NCI-H69 (cell line): Measurements from ENCODE around the gene EPB41L3.
"Not testable (repeated sequence)": the region's sequence is repeated elsewhere in the genome, so short reads cannot be mapped to it uniquely, and the experiment has no call there.

ENCODE experiments used
- DNase-seq: peaks from one replicate; lab custom pipeline; 2025; lab: John Stamatoyannopoulos, UW

EPB41L3 gene

DNA sequence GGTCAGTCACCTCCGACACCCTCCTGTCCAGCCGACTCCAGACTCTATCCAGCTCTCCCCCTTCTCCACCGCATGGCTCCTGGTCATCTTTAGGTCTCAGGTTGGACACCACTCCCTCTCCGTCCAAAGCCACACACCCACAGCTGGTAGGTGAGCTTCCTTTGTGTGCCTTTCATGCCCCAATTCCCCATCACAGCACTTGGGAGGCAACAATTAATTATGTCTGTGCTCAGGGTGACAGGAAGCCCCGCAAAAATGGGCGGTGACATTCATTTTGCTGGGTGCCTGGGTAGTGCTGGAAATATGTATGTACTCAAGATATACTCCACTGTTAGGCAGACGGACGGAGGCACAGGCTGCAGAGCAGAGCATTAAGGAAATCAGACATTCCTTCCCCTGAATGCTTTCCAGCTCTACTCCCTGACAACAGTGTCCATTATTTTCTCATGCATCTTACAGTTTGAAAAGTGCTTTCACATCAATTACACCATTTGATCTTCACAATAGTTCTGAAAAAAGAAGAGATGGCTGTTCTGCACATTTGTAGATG lies 13.1 kb downstream of the EPB41L3 start:
- DNase-seq = peak; percentile 90

DNA sequence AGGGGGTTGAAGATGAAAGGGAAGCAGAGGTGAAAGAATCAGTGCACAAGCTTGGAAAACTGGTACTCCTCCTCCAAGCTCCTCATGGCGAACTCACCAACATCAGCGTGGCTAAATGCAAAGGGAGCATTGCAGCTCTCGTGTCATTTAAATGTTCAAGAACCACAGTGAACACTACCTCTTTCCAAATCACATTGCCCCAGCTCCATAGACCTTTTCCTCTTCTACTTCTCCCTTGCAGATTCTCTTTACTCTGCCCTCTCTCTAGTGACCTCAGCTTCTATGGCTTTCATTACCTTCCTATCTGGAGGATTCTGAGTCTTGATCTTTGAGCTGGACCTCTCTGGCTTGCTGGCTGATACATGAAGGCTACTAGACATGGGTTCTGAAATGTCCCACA lies 14.3 kb downstream of the EPB41L3 start:
- DNase-seq = peak; percentile 44

DNA sequence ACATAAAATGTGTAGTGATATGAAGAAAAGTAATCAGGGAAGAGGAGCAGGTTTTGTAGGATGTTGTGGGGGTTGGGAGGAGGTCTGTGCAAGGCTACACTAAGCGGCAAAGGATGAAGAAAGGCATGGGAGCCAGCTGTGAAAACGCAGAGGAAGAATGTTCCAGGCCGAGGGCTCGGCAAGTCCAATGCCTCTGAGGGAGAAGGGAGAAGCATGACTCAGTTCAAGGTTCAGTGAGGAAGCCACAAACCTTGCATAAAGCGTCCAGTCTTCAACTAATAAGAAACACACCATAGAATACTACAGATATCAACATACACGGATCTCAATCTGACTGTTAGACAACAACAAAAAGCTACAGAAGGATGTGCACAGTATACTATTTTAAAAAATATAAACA lies 16.2 kb downstream of the EPB41L3 start:
- peak; percentile 47 for DNase-seq

DNA sequence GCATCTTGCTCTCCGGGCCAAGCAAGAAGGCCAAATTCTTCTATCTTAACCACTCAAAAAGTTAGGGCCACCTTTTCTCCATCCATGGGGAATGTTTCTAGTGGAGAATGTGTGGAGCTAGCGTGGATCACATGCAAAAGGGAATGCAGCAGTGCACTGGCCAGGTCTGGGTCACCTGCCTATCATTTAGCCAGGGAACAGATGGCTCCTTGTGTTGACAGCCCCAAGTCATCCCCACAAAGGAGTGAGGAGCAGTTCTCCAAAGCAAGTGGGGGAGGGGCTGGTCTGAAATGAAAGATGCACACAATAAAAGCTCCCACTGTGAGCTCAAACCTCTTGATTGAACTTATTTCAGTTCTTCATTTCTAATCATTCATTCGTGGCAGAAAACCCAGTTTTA lies 19.1 kb downstream of the EPB41L3 start:
- peak; percentile 90 for DNase-seq

DNA sequence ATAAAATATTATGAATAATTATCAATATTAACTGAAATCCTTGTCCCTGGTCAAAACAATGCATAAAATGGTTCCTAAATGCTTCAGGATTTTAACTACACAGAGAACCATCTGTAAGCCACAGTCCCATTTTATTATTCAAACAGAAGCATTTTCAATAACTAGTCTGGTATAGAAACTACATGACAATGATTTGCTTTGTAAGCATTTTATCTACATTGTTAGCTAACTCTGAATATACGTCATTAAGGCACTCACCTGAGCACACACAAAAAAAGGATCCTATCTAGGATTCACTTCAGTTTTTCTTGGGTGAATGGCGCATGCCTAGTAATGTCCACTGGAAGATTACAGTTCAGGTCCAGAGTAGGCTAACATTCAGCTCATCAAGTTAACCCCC lies 22.8 kb downstream of the EPB41L3 start:
- peak; percentile 62 for DNase-seq

DNA sequence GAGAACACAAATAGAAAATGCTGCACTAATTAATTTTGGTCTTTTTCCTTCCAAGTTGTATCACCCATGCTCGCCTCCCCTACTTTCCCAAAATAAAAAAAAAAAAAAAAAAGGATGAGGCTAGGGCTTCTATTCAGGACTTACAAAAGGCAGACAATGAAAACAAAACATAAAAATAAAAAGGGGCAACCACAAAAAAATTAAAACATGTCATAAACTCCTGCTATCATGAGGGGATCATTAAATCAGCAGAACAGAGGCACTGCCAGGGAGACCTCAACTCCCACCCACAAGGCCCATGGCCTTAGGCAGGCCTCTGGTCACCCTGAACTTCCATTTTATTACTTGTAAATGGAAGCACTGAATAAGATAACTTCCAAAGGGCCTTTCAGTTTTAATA lies 23.3 kb downstream of the EPB41L3 start:
- DNase-seq = peak; percentile 62

DNA sequence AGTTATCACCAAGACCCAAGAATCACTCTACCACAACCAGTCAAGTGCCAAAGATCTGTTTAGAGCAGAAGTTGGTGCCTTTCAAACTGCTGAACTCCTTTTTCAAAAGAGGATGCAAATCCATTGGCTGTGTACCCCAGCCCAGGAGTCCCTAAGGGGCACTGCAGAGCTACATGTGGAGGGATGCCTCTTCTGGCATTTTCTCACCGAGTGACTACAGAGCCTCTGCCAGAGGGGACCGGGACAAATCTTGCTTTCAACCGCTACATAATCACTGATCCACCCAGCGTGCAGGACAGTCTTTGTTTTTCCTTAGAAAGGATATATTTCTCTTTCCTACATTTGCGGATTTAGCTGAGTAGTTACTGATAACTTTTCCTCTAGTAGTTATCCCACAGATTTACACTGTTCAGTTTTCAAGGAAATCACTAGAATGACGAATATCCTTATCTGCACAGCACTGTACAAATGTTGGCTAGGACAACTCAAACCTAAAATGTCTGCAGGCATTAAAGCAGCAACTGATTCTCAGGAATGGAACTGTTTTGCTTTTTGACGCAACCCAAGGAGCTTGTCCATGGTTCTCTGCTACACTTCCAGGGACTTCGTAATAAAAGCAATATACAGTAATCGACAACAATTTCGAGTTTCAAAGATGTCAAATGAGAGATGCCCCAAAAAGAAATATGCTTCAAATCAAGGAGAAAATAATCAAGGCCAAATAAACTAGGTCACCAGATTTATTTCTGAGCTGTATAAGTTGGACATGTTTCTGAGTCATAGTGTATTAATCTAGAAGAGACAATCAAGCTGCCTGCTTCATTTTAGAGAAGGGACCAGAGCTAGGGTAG lies 24.1 kb downstream of the EPB41L3 start:
- peak; percentile 37 for DNase-seq

DNA sequence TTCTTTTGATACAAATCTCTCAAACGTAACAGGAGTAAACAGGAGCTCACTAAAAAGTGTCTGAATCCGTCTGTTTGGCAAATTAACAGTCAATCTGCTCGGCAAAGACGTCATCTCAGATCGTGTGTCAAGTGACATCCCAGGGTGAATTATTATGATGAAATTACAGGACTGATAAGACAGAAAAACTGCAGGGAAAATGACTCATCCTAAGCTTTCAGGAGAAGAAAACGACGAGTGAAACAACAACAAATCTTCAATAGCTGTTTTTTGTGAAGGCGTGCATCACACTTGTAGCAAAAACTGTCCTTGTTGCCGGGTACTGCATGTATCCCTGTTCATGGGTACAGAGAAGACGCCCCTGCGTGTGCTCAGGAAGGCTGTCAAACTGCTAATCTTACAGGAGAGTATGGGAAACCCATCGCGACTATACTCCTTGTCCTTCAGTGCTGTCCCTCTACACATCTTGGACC lies 24.9 kb downstream of the EPB41L3 start:
- peak; percentile 68 for DNase-seq

DNA sequence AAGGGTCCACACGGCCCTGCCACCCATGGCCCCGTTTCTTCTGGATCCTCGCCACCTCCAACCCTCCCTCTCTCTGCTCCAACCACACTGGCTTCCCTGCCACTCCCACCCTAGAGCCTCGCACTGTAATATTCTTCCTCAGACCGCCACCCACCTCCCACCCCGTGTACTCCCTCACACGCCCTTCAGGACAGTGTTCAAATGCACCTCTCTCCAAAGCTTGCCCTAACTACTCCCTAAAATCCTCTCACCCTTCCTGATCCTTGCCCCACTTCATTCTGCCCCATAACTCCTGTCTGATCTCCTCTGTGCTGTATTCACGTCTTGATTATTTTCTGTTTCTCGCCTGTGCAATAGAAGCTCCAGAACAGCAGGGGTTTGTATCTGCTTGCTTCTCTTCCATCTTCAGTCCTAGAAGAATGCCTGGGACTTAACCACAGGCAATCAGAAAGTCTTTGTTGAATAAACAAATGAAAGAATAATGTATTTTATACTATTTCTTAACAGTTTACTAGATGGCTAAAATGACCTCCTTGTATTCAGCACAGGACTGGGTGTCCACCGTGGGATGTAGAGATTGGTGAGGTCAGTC lies 25.5 kb downstream of the EPB41L3 start:
- DNase-seq = peak; percentile 40

DNA sequence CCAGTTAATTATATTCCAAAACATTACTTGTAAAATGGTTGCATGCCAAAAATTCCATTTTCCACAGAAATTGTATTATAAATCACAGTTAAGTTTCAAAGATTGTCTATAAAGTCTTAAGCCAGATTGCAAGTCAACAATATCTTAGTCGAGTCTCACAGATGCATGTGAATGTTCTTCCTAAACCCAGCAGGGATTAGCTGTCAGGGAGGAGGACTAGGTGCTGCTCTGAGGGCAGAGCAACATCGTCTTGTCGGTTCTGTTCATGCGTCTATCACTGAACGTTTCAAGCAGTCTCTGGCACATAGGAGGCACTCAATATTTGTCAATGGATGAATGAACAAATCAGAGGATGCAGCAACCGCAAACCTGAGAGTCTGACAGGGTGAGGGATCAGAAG lies 27.0 kb downstream of the EPB41L3 start:
- DNase-seq = peak; percentile 60

DNA sequence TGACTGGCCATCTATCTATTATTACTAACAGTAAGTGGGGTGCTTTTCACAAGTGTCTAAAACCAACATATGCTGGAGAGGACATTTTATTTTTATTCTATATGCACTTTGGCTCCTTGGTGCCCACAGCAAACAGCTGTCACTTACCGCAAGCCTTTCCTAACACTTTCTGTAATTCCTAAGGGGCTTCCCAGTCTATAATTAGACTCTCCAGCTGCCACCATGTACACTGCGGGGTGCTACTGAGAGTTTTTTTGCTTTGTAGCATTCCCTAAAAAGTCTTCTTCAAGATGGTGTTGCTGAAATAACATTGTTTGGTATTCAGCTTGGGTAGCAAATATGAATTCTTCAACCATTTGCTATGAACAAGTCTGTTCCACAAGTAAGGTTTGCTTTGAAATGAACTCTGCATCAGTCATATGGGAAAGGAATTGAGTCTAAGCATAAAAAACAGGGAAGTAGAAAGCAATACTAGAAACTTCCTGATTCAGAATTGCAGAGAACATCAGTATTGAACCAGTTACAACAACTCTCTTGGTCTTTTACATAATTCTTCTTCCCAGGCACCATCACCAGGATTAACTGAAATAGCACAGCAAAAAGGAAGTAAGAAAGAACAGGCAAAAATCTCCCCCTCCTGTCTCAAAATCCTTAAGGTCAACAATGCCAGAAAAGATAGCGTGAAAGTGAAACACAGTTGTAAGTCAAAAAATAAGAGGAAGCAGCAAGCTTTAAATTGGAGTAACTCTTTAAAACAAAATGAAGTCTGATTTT lies 28.6 kb downstream of the EPB41L3 start:
- peak; percentile 98 for DNase-seq

DNA sequence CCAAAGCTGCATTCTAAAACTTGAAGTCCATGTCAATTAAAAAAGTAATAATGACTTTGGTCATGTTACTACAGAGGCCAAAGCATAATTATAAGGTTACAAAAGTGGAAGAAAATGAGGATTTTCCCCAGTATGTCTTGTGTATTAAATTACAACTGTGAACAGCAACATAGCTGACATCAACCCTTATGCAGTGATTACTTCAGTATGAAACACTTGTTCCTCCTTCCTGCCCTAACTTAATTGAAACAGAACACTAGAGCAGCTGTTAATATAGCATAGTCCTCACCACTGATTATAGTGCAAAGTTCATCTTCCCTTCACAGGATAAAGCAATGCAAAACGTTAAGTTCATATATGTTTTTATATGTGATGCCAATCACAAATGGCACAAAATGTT lies 29.9 kb downstream of the EPB41L3 start:
- DNase-seq = peak; percentile 92

DNA sequence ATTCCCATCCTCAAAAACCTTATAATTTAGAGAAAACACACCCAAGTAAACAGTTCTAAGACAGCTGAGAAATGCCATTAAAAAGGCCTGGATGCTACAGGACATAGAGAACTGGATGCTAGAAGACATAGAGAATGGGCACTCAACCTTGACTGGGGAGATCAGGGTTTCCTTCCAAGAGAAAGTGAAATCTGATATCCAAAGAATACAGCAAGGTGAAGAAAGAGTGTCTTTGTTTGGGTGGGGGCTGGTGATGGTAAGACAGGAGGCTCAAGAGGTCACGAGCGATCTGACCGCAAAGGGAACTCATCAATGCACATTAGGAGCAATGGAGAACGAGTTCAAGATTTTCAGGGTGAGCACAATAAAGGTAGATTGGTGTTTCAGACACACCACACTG lies 31.6 kb downstream of the EPB41L3 start:
- peak; percentile 51 for DNase-seq

DNA sequence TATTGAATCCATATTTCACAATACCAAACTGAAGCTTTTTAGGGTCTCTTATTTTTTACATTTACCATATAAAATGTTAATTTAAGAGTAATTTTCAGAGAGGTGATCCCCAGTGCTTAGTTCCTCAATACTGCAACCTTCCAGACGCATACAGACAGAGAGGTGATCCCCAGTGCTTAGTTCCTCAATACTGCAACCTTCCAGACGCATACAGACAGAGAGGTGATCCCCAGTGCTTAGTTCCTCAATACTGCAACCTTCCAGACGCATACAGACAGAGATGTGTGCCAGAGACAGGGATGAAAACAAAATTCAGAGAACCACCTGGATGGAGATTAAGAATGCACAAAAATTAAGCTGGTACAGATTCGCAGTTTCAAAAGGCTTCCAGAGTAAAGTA lies 32.3 kb downstream of the EPB41L3 start:
- DNase-seq = not testable (repeated sequence)

DNA sequence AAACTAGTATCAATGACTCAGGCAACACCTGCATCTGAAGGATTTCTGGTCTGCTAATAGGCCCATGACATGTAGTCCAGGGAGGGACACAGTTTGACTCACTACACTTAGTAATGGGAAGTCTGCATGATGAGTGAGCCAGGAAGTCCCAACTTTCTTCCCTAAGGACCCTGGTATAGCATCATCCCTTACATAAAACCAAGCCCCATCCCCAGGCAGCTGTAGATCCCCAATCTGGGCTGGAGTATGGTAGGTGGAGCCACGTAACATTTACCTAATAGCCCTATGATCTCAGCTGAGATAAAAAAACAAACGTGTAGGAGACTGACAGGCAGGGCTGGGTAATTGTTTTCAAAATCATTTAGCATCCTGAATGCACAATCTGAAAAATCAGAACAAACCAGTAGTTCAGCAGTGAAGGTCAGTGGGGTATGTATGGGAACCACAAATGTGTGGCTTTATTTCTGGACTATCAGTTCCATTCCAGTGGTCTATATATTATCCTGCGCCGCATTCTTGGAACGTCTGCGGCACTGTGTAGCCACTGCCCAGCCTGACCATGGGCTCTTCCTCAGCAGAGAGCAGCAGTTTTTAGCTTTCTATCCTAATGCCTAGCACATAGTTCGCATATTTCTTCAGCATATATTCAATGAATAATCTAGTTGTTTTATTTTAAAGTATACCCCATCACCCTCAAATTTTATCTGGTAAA lies 33.5 kb downstream of the EPB41L3 start:
- peak; percentile 60 for DNase-seq

DNA sequence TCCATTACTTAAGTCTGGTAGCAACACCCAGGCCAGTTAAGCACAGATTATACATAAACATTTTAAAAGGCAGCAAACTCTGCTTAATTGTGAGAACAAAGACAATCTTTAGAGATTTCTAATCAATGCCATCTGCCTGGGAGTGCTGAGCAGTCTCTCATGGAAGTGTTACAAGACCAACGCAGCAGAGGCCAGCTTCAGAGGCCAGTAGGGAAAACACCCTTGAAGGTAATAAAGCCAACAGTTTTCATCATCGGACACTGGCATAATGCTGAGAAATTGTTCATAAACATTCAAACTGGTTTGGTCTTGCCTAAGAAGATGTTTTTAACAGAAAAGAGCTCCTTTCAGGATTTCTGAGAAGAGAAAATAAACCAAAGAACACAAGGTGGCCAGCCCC lies 35.0 kb downstream of the EPB41L3 start:
- no peak for DNase-seq

DNA sequence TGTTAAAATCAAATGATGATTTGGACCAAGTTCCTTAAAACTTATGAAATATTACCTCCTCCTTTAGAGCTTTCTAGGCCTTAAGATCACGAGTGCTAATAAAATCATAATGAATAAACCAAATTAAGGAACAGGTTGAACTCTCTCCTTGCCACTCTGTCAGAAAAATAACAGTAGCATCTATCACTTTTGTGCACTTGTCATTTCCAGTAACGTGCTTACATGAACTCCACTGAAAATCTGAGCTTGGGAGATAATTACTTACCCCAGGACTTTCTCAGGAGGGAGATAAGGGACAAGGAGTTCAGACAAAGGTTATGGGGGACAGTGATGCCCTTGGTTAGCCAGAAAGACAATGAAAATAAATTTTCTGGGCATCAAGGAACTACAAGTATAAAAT lies 36.0 kb downstream of the EPB41L3 start:
- no peak for DNase-seq

DNA sequence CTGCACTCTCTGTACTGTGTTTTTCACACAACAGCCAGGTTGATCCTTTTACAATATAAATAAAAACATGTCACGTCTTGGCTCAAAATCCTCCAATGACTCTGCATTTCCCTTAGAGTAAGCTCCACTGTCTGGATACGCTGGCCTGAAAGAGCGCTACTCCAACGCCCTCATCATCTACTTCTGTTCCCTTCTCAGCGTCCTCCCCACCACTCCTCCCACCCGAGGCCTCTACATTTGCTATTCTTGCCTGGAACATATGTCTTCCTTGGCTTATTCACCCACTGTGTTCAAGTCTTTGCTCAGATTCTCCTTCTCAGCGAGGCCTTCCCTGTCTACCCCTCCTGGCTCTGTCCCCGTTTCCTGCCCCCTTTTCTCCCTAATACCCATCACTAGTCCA lies 37.6 kb downstream of the EPB41L3 start:
- DNase-seq = no peak

DNA sequence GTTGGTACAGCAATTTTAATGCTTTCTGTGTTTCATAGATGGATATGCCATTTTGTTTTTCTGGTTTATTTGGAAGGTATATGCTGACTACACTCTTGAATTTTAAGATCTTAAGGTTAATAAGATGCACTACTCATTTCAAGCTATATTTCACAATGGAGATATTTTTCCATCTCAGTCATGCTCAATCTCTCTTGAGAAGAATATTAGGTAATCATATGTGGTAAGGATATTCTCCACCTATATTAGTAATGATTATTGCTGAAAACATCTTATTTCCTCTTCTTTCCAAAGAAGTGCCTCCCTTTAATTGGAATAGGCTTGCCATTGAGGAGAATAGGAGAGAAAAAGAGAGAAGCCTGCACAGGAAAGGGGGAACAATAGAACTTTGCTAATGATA lies 40.1 kb downstream of the EPB41L3 start:
- DNase-seq = no peak

DNA sequence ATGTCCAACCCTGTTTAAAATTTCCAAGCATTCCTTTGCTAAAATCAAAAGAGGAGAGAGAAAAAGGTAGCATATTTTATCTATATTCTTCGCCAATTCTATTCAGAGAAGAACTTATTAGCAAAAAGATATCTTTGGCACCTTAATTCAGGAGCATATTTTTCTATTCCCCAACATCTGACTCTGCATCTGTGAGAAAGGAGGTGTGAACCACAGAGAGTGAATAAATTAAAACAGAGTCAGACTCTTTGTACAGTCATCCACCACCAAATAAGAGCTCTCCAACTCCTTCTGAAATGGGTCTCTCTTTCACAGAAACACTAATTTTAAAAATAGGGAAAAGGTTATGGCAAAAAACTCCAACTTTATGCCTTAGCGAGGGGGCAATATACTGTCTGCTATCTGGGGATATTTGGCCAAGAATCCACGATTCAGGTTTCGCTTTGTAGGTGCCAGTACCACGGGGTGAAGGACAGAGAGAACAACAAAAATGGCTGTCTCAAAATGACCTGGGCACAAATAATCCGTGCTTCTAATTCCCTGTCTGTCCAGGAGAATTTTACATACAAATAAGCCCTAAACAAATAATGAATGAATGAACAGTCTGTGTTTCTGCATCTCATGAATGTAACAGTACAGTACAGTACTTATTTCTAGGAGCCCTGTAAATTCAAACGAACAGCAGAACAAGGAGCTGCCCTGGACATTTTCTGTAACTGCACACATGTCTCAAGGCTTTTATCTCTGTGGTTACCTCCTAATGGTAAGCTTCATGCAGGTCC lies 43.4 kb downstream of the EPB41L3 start:
- DNase-seq = peak; percentile 40

DNA sequence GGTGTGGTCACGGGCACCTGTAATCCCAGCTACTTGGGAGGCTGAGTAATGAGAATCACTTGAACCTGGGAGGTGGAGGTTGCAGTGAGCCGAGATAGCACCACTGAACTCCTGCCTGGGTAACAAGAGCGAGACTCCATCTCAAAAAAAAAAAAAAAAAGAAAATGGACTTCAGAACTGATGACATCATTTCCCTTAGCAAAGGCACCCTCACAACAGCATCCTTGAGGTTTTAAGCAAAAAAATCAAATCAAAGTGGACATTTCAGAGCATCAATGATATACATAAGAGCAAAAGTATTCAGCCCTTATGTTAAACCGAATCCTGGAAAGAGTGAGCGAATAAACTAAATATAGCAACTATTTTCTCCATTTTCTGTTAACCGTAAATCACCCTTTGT lies 45.3 kb downstream of the EPB41L3 start:
- DNase-seq = no peak
